GM12878 (cell line): ENCODE measurements around the gene PLCG2. TPM values are rescaled to one million over a fixed set of nuclear protein-coding genes. Genes with fewer than 3 reads are reported as not detected.

Experiments
- ATAC-seq: fragments of 200-7000 bp; cut with Tn5 transposase; 3 replicates; pipeline ENCODE4 v1.9.1; 2020; ENCODE audit warnings: mild to moderate bottlenecking, moderate library complexity
- BruUV-seq: library from RNA; stranded (reverse); fragments of 400-500 nt; replicated peaks from 2 replicates; lab custom pipeline; 2021; lab: Mats Ljungman, UMichigan
- CTCF ChIA-PET: fragments of 300-600 bp; sonication (Branson Sonifier 250); formaldehyde crosslinking; extraction: SDS; loops from one replicate; lab custom pipeline; 2021; ENCODE audit warnings: inconsistent platforms; lab: Yijun Ruan, JAX
- POLR2A ChIA-PET: fragments of 350-600 bp; formaldehyde crosslinking; extraction: SDS; loops from one replicate; lab custom pipeline; 2021; ENCODE audit warnings: inconsistent platforms; lab: Charles Lee
- RAD21 ChIA-PET: fragments of 300-600 bp; sonication (Branson Sonifier 250); formaldehyde crosslinking; loops from one replicate; lab custom pipeline; 2023; ENCODE audit warnings: antibody characterized with exemption; ENCODE audit not compliant: unreplicated experiment; lab: Charles Lee
- SMC1A ChIA-PET: fragments of 300-600 bp; sonication (Branson Sonifier 250); formaldehyde crosslinking; loops from one replicate; lab custom pipeline; 2023; ENCODE audit not compliant: unreplicated experiment, uncharacterized antibody; lab: Charles Lee
- DNase-seq: peaks from one replicate; pipeline ENCODE4 v3.0.0-alpha.2; 2011; ENCODE audit warnings: low read depth, low spot score
- FAIRE-seq: peaks from 3 replicates; lab custom pipeline; 2011; peaks lifted over from hg19 to GRCh38; lab: Jason Lieb, UNC
- H2AFZ ChIP-seq: 2 replicates; pipeline ENCODE4 v1.6.0; 2011; ENCODE audit warnings: low read depth, low read length, control low read depth; ENCODE audit not compliant: control insufficient read depth
- H3K27ac ChIP-seq: 2 replicates; pipeline ENCODE4 v1.5.1; 2011; ENCODE audit warnings: control low read depth; ENCODE audit not compliant: control insufficient read depth, insufficient read depth
- H3K27me3 ChIP-seq, 2 experiments: replicated peaks in 1 of 2; 2 replicates each; pipeline versions ENCODE4 v1.6.0 to v1.6.1; 2011; ENCODE audit warnings: low read length in 1 of 2; ENCODE audit not compliant: control insufficient read depth in 2 of 2, insufficient read depth in 2 of 2
- H3K36me3 ChIP-seq, 2 experiments: 2 replicates each; pipeline ENCODE4 v1.5.1; 2011; ENCODE audit warnings: low read length in 1 of 2; ENCODE audit not compliant: control insufficient read depth in 2 of 2, insufficient read depth in 2 of 2
- H3K4me1 ChIP-seq: 2 replicates; pipeline ENCODE4 v1.6.1; 2011; ENCODE audit warnings: mild to moderate bottlenecking, low read length, moderate library complexity, mixed read lengths; ENCODE audit not compliant: control insufficient read depth, insufficient read depth
- H3K4me2 ChIP-seq: 2 replicates; pipeline ENCODE4 v1.6.0; 2011; ENCODE audit warnings: control low read depth; ENCODE audit not compliant: control insufficient read depth, insufficient read depth
- H3K4me3 ChIP-seq: fragments of 200-600 bp; sonication (generic); 2 replicates; pipeline ENCODE4 v1.5.1; 2016
- H3K79me2 ChIP-seq: 2 replicates; pipeline ENCODE4 v1.6.0; 2011; ENCODE audit warnings: low read length; ENCODE audit not compliant: control insufficient read depth, insufficient read depth
- H3K9ac ChIP-seq: 2 replicates; pipeline ENCODE4 v1.8.0; 2011; ENCODE audit warnings: low read length, control low read depth, mixed read lengths; ENCODE audit not compliant: control insufficient read depth, insufficient read depth
- H3K9me3 ChIP-seq: replicated peaks from 3 replicates; pipeline ENCODE4 v1.5.1; 2011; ENCODE audit warnings: mild to moderate bottlenecking, low read length; ENCODE audit not compliant: control insufficient read depth, insufficient read depth
- H4K20me1 ChIP-seq: 2 replicates; pipeline ENCODE4 v1.6.0; 2011; ENCODE audit not compliant: control insufficient read depth, insufficient read depth
- BACH1 ChIP-seq: fragments of 450-650 bp; IDR thresholded peaks from 2 replicates; pipeline ENCODE4 v1.6.1; 2017; ENCODE audit warnings: mild to moderate bottlenecking, borderline replicate concordance
- GATAD2B ChIP-seq: fragments of 450-650 bp; conservative IDR thresholded peaks from 2 replicates; pipeline ENCODE4 v1.6.1; 2017; ENCODE audit warnings: low read depth, mild to moderate bottlenecking, moderate library complexity
- HDGF ChIP-seq: fragments of 450-650 bp; IDR thresholded peaks from 2 replicates; pipeline ENCODE4 v1.6.1; 2016; ENCODE audit warnings: antibody characterized with exemption
- NFYA ChIP-seq: IDR thresholded peaks from 2 replicates; pipeline ENCODE4 v1.6.1; 2011; ENCODE audit warnings: low read depth, mild to moderate bottlenecking, low read length, improper control_type of control experiment, borderline replicate concordance
- POLR2A ChIP-seq: IDR thresholded peaks from 2 replicates; pipeline ENCODE4 v1.6.1; 2011; ENCODE audit warnings: low read depth, mild to moderate bottlenecking, low read length
- SP1 ChIP-seq: IDR thresholded peaks from one replicate; pipeline ENCODE4 v1.6.1; 2011; ENCODE audit warnings: low read depth, low read length
- SPI1 ChIP-seq: IDR thresholded peaks from 2 replicates; pipeline ENCODE4 v1.6.1; 2011; ENCODE audit warnings: low read depth, mild to moderate bottlenecking, low read length, moderate library complexity, borderline replicate concordance; ENCODE audit not compliant: insufficient read depth
- SUZ12 ChIP-seq: fragments of 200-600 bp; sonication (generic); IDR thresholded peaks from one replicate; pipeline ENCODE4 v1.6.1; 2018; ENCODE audit warnings: antibody characterized with exemption, mild to moderate bottlenecking; ENCODE audit not compliant: unreplicated experiment
- YY1 ChIP-seq: IDR thresholded peaks from 2 replicates; pipeline ENCODE4 v1.6.1; 2011; ENCODE audit warnings: low read depth, mild to moderate bottlenecking, low read length
- WGBS: methylation state at CpG from one replicate; pipeline ENCODE4 v1.1.6; 2016; ENCODE audit warnings: low lambda C conversion rate; ENCODE audit not compliant: insufficient replicate concordance, insufficient coverage; ENCODE audit errors: missing lambda C conversion rate; 5-methylcytosine and 5-hydroxymethylcytosine counted together
- in situ Hi-C: fragments of 300-500 bp; cut with MboI; formaldehyde crosslinking; loops from 9 replicates; pipeline ENCODE4 v1.14.3; 2018; ENCODE audit warnings: mixed read lengths
- intact Hi-C: fragments of 100-400 bp; cut with micrococcal nuclease; formaldehyde crosslinking; loops from one replicate; pipeline ENCODE4 v1.14.2; 2022; ENCODE audit not compliant: unreplicated experiment
- polyA plus RNA-seq, 11 experiments: library from polyadenylated mRNA; depleted of rRNA in 4 of 11; unstranded in 6 of 11; stranded (reverse) in 5 of 11; fragments of >200 nt; fragmentation: Nextera tagmentation in 4 of 11; fragmentation: Illumina TruSeq in 1 of 11; extraction: Ambion mirVana in 4 of 11; extraction: Trizol in 1 of 11; gene quantifications; 1 replicate in 1 of 11; 2 replicates in 10 of 11; pipeline versions ENCODE4 v1.2.1 to v1.2.3, GENCODE V29; 2011 to 2016; ENCODE audit warnings: inconsistent platforms in 2 of 11, missing spikeins in 2 of 11, low read depth in 1 of 11
- total RNA-seq, 4 experiments: library from RNA; depleted of rRNA in 3 of 4; stranded (reverse); fragments of >200 nt in 3 of 4; fragmentation: Illumina TruSeq in 1 of 4; extraction: Trizol in 1 of 4; gene quantifications; 2 replicates each; pipeline versions ENCODE4 v1.2.1 to v1.2.3, GENCODE V29; 2013 to 2021
- TF ChIP-seq, protein P1 (sequence below): fragments of 450-650 bp; IDR thresholded peaks from 2 replicates; pipeline ENCODE4 v1.6.1; 2017; ENCODE audit warnings: mild to moderate bottlenecking, low read depth, inconsistent platforms; ENCODE audit not compliant: poor library complexity, severe bottlenecking
- TF ChIP-seq, protein P2 (sequence below): IDR thresholded peaks from 2 replicates; pipeline ENCODE4 v1.6.1; 2011; ENCODE audit warnings: borderline replicate concordance, low read depth, mild to moderate bottlenecking, moderate library complexity, low read length; ENCODE audit not compliant: insufficient read depth, poor library complexity, severe bottlenecking

PLCG2 gene
- total and polyA plus RNA-seq, 10 of the 15 experiments (the other 5 are each of a cell fraction or from before 2014, with no cell fraction given) = 47.6 to 256 (median 149) TPM

DNA sequence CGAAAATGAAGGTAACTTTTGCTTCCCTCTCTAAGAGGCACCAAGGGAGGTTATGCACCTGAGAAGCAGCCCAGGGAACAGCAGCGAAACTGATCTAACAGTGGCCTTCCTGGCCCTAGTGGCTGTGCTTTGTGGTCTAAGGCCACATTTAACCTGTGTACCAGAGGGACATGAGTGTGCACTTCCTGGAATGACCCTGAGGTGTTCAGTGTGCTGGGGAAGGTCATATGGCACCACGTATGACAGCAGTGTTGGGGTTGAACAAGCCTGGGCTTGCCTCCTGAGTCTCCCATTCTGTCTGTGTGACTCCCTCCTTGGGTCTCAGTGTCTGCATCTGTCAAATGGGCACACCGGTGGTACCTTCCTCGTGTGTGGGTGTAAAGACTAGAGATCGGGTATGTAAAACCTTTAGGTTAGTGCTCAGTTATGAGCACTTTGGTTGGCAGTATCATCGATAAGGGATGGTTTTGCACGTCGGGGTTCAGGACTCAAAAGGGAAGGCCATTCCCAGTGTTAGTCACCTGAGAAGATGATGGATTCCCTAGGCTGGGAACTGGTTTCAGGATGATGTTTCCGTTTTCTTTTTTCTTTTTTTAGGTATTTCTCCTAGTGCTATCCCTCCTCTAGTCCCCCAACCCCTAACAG, 31.9 kb downstream of the PLCG2 start (continued):
- TF ChIP-seq, protein P1, sequence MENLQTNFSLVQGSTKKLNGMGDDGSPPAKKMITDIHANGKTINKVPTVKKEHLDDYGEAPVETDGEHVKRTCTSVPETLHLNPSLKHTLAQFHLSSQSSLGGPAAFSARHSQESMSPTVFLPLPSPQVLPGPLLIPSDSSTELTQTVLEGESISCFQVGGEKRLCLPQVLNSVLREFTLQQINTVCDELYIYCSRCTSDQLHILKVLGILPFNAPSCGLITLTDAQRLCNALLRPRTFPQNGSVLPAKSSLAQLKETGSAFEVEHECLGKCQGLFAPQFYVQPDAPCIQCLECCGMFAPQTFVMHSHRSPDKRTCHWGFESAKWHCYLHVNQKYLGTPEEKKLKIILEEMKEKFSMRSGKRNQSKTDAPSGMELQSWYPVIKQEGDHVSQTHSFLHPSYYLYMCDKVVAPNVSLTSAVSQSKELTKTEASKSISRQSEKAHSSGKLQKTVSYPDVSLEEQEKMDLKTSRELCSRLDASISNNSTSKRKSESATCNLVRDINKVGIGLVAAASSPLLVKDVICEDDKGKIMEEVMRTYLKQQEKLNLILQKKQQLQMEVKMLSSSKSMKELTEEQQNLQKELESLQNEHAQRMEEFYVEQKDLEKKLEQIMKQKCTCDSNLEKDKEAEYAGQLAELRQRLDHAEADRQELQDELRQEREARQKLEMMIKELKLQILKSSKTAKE = peak; percentile 88
- TF ChIP-seq GATAD2B (0 out of 2 replicates have a peak, but pooled peaks have one; percentile 68), BACH1 (no peak), HDGF (peak; percentile 73; the same call in 1 of the 2 replicates), SP1 (peak; percentile 58), NFYA (no peak), POLR2A (no peak; the same call in none of the 2 replicates)
- TF ChIP-seq, protein P2, sequence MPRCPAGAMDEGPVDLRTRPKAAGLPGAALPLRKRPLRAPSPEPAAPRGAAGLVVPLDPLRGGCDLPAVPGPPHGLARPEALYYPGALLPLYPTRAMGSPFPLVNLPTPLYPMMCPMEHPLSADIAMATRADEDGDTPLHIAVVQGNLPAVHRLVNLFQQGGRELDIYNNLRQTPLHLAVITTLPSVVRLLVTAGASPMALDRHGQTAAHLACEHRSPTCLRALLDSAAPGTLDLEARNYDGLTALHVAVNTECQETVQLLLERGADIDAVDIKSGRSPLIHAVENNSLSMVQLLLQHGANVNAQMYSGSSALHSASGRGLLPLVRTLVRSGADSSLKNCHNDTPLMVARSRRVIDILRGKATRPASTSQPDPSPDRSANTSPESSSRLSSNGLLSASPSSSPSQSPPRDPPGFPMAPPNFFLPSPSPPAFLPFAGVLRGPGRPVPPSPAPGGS = peak; percentile 28

GRCh38 chr16:81813648-81814047, 34.6 kb downstream of the PLCG2 start:
- Histone ChIP-seq H3K79me2 (peaks cover 91% of the 10 kb centered on the region), H3K9ac (peak overlapping the region; percentile 84), H2AFZ (no peak overlapping the region), H3K36me3 (peaks cover 0 to 4% of the 10 kb centered on the region in 2 experiments; a peak in 2 of 4 replicates), H4K20me1 (no peaks in the 10 kb centered on the region), H3K27ac (peak overlapping the region; percentile 98), H3K4me3 (peak overlapping the region; percentile 53; the same call in 1 of the 2 replicates), H3K9me3 (peaks cover 2% of the 10 kb centered on the region; the same call in 1 of the 3 replicates), H3K4me1 (peaks cover 78% of the 10 kb centered on the region), H3K4me2 (peak overlapping the region; percentile 83), H3K27me3 (no peaks in the 10 kb centered on the region)
- CTCF ChIA-PET = interaction anchor here (0.8 to 2.6 kb wide), 6 partner anchors 8 to 61 kb away, joined by 3 to 10 read pairs (median 3); no protein-coding TSS in a partner anchor
- DNase-seq = no peak
- in situ Hi-C loops = no loop called here
- no peak for ATAC-seq
- POLR2A ChIA-PET = interaction anchor here (0.7 to 2.3 kb wide), 8 partner anchors 10 to 41 kb away, joined by 3 to 7 read pairs (median 4); no protein-coding TSS in a partner anchor
- no TSS peak for BruUV-seq
- SMC1A ChIA-PET = interaction anchor here (0.7 to 8.4 kb wide), 13 partner anchors 6 to 80 kb away, joined by 3 to 135 read pairs (median 8); no protein-coding TSS in a partner anchor
- no peak for FAIRE-seq
- WGBS = 3% methylated on average over 2 of the region's 2 CpGs
- TF ChIP-seq SPI1 (peak; percentile 23; the same call in 1 of the 2 replicates), SUZ12 (no peak), YY1 (peak; percentile 59; the same call in 1 of the 2 replicates)
- intact Hi-C loops = loop anchor here (10.0 kb wide), 1 partner anchor 329 kb away; no protein-coding TSS in a partner anchor
- RAD21 ChIA-PET = interaction anchor here (0.7 to 3.5 kb wide), 10 partner anchors 9 to 62 kb away, joined by 3 to 15 read pairs (median 4); partner anchors contain the start of gene PLCG2
